Neural cell (in vitro differentiated cells): ENCODE results near the gene TBCC. TPM values are rescaled to one million over a fixed set of nuclear protein-coding genes. Genes with fewer than 3 reads are reported as not detected.

Source experiments
- H2AFZ ChIP-seq: fragments of 200-600, 300-800 bp; sonication (generic), shearing (Covaris generic); 2 replicates; pipeline ENCODE4 v1.6.0; 2014; ENCODE audit warnings: low read depth, mild to moderate bottlenecking, antibody characterized with exemption, low read length, moderate library complexity
- H3F3A ChIP-seq: fragments of 200-600 bp; shearing (Covaris generic); 2 replicates; pipeline ENCODE4 v1.6.1; 2016; ENCODE audit warnings: mild to moderate bottlenecking, moderate library complexity, mixed read lengths, antibody characterized with exemption, low read length; ENCODE audit not compliant: insufficient read depth, poor library complexity, severe bottlenecking
- H3K27ac ChIP-seq: fragments of 200-600, 300-800 bp; sonication (generic), shearing (Covaris generic); 2 replicates; pipeline ENCODE4 v1.5.1; 2014; ENCODE audit warnings: mild to moderate bottlenecking, low read length, moderate library complexity
- H3K27me3 ChIP-seq: fragments of 300-800, 200-600 bp; sonication (generic), shearing (Covaris generic); 2 replicates; pipeline ENCODE4 v1.6.0; 2014; ENCODE audit warnings: mild to moderate bottlenecking, low read depth, low read length, moderate library complexity; ENCODE audit not compliant: insufficient read depth
- H3K36me3 ChIP-seq: fragments of 300-800, 200-600 bp; sonication (generic), shearing (Covaris generic); 2 replicates; pipeline ENCODE4 v1.5.1; 2014; ENCODE audit warnings: mild to moderate bottlenecking, antibody characterized with exemption, low read length, moderate library complexity; ENCODE audit not compliant: insufficient read depth
- H3K4me2 ChIP-seq: fragments of 300-800, 200-600 bp; sonication (generic), shearing (Covaris generic); 2 replicates; pipeline ENCODE4 v1.6.0; 2014; ENCODE audit warnings: mild to moderate bottlenecking, low read length
- H3K4me3 ChIP-seq: fragments of 300-800, 200-600 bp; sonication (generic), shearing (Covaris generic); 2 replicates; pipeline ENCODE4 v1.5.1; 2014; ENCODE audit warnings: mild to moderate bottlenecking, low read length, moderate library complexity
- H3K79me2 ChIP-seq: fragments of 200-600 bp; shearing (Covaris generic); replicated peaks from 2 replicates; pipeline ENCODE4 v1.6.0; 2014; ENCODE audit warnings: mild to moderate bottlenecking, low read length, moderate library complexity; ENCODE audit not compliant: insufficient read depth
- H3K9ac ChIP-seq: fragments of 300-800, 200-600 bp; sonication (generic), shearing (Covaris generic); 2 replicates; pipeline ENCODE4 v1.6.1; 2016; ENCODE audit warnings: mild to moderate bottlenecking, low read length, mixed read lengths
- H3K9me2 ChIP-seq: fragments of 200-600 bp; shearing (Covaris generic); 2 replicates; pipeline ENCODE4 v1.6.1; 2016; ENCODE audit warnings: mild to moderate bottlenecking, low read length, mixed read lengths; ENCODE audit not compliant: insufficient read depth
- H3K9me3 ChIP-seq: fragments of 200-600, 300-800 bp; sonication (generic), shearing (Covaris generic); 2 replicates; pipeline ENCODE4 v1.6.1; 2016; ENCODE audit warnings: mild to moderate bottlenecking, mixed run types, low read length, moderate library complexity, mixed read lengths
- H4K20me1 ChIP-seq: fragments of 200-600 bp; shearing (Covaris generic); 2 replicates; pipeline ENCODE4 v1.6.1; 2016; ENCODE audit warnings: mild to moderate bottlenecking, mixed run types; ENCODE audit not compliant: insufficient read depth
- EP300 ChIP-seq: fragments of 450-650 bp; conservative IDR thresholded peaks from 2 replicates; pipeline ENCODE4 v1.6.1; 2014; ENCODE audit warnings: antibody characterized with exemption, mild to moderate bottlenecking, moderate library complexity; ENCODE audit not compliant: poor library complexity, severe bottlenecking
- EZH2 ChIP-seq: fragments of 200-600, 300-800 bp; shearing (Covaris generic), sonication (generic); IDR thresholded peaks from 2 replicates; pipeline ENCODE4 v1.6.1; 2014; ENCODE audit warnings: antibody characterized with exemption, low read length, borderline replicate concordance, mild to moderate bottlenecking; ENCODE audit not compliant: insufficient read depth, poor library complexity, severe bottlenecking
- MXI1 ChIP-seq: fragments of 450-650 bp; conservative IDR thresholded peaks from 2 replicates; pipeline ENCODE4 v1.6.1; 2014; ENCODE audit warnings: antibody characterized with exemption, mild to moderate bottlenecking; ENCODE audit not compliant: poor library complexity, severe bottlenecking
- POLR2AphosphoS5 ChIP-seq: IDR thresholded peaks from 2 replicates; pipeline ENCODE4 v1.6.1; 2012
- RAD21 ChIP-seq: fragments of 450-650 bp; conservative IDR thresholded peaks from 2 replicates; pipeline ENCODE4 v1.6.1; 2014; ENCODE audit warnings: antibody characterized with exemption, mild to moderate bottlenecking, moderate library complexity
- REST ChIP-seq: IDR thresholded peaks from 2 replicates; pipeline ENCODE4 v1.6.1; 2012; ENCODE audit warnings: borderline replicate concordance
- SMC3 ChIP-seq: fragments of 450-650 bp; conservative IDR thresholded peaks from 2 replicates; pipeline ENCODE4 v1.6.1; 2014; ENCODE audit warnings: antibody characterized with exemption, mild to moderate bottlenecking, moderate library complexity; ENCODE audit not compliant: poor library complexity
- TAF1 ChIP-seq: IDR thresholded peaks from 2 replicates; pipeline ENCODE4 v1.6.1; 2012; ENCODE audit warnings: low read depth
- polyA plus RNA-seq: library from polyadenylated mRNA; depleted of rRNA; stranded (reverse); fragments of >200 nt; gene quantifications from 2 replicates; pipeline ENCODE4 v1.2.3, GENCODE V29; 2014
- TF ChIP-seq, protein P1 (sequence below): fragments of 450-650 bp; IDR thresholded peaks from 2 replicates; pipeline ENCODE4 v1.5.1; 2014; ENCODE audit warnings: antibody characterized with exemption, mild to moderate bottlenecking, moderate library complexity; ENCODE audit not compliant: poor library complexity, severe bottlenecking

The TBCC gene
- polyA plus RNA-seq, 1 donor from 2014 or later: 112 TPM

DNA sequence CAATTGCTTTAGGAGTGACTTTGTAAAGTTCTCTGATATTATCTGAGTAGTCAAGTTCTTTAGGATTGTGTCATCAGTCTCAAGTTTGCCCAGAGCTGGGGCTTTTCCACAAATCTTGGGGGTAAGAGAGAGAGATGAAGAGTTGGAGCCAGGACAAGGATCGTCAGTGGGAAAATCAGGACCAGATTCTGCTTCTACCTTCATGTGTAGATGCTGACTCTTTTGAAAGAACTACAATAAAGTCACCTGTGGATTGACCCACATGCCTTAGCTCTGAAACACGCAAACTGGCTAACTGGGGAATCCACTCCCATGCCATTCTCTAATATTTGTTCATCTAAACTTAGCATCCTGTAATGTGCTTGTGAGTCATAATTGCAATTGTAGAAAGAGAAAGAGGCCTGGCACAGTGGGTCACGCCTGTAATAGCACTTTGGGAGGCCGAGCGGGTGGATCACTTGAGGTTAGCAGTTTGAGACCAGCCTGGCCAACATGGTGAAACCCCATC is 20.3 kb upstream of the TBCC start:
- TF ChIP-seq REST (no peak), POLR2AphosphoS5 (no peak)
- Histone ChIP-seq H3K27me3 (no peaks in the 10 kb centered on the region), H3K79me2 (no peaks in the 10 kb centered on the region), H3K9me3 (no peaks in the 10 kb centered on the region), H3K27ac (no peak overlapping the region), H3K4me3 (no peak overlapping the region), H3K9me2 (no peaks in the 10 kb centered on the region), H4K20me1 (no peaks in the 10 kb centered on the region), H3K9ac (no peak overlapping the region), H2AFZ (no peak overlapping the region), H3K4me2 (no peak overlapping the region), H3K36me3 (no peaks in the 10 kb centered on the region), H3F3A (no peaks in the 10 kb centered on the region)

DNA sequence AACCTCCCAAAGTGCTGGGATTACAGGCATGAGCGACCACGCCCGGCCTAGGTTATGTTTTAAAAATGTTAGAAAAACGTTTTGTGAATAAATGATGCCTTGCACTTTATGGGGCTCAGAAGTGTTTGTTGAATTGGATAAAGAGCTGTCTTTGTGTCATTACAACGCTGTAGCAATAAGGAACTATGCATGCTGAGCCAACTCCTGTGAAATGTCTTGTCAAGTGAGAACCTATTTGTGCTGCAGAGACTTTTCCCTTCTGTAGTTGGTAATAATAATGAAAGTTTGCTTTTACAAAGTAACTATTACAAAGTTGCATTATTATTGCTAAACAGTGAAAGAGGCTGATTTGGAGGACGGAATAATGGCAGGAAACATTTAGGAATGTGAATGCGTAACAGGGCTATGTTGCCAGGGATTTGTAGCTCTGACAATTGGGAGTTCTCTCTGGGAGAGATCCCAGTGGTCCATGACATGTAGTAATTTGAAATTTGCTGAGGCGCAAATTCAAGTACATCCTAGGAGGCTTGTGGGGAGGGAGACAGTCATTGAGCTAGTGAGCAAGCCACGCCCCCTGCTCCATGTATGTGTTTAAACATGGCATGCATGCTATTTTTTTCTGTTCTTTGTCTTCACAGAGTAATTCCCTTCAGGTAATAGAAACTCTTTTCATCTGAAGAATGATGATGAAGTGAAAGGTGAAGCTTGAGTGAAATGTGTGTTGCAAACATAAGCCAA is 19.2 kb upstream of the TBCC start:
- Histone ChIP-seq H2AFZ (no peak overlapping the region), H3K4me2 (no peak overlapping the region), H3K4me3 (no peak overlapping the region), H3K9me3 (no peaks in the 10 kb centered on the region), H3K36me3 (no peaks in the 10 kb centered on the region), H3K79me2 (no peaks in the 10 kb centered on the region), H4K20me1 (no peaks in the 10 kb centered on the region), H3K27ac (peak overlapping the region; percentile 24), H3K27me3 (no peaks in the 10 kb centered on the region), H3K9ac (no peak overlapping the region), H3F3A (no peaks in the 10 kb centered on the region), H3K9me2 (no peaks in the 10 kb centered on the region)
- TF ChIP-seq, protein P1, sequence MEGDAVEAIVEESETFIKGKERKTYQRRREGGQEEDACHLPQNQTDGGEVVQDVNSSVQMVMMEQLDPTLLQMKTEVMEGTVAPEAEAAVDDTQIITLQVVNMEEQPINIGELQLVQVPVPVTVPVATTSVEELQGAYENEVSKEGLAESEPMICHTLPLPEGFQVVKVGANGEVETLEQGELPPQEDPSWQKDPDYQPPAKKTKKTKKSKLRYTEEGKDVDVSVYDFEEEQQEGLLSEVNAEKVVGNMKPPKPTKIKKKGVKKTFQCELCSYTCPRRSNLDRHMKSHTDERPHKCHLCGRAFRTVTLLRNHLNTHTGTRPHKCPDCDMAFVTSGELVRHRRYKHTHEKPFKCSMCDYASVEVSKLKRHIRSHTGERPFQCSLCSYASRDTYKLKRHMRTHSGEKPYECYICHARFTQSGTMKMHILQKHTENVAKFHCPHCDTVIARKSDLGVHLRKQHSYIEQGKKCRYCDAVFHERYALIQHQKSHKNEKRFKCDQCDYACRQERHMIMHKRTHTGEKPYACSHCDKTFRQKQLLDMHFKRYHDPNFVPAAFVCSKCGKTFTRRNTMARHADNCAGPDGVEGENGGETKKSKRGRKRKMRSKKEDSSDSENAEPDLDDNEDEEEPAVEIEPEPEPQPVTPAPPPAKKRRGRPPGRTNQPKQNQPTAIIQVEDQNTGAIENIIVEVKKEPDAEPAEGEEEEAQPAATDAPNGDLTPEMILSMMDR: no peak
- TF ChIP-seq MXI1 (no peak), SMC3 (no peak), EP300 (no peak), EZH2 (no peak), TAF1 (no peak), RAD21 (no peak), POLR2AphosphoS5 (no peak), REST (no peak)
